ENCODE results near the gene FGF12.
"Not testable (repeated sequence)": the region's sequence is repeated elsewhere in the genome, so short reads cannot be mapped to it uniquely, and the experiment has no call there.

FGF12 gene

DNA sequence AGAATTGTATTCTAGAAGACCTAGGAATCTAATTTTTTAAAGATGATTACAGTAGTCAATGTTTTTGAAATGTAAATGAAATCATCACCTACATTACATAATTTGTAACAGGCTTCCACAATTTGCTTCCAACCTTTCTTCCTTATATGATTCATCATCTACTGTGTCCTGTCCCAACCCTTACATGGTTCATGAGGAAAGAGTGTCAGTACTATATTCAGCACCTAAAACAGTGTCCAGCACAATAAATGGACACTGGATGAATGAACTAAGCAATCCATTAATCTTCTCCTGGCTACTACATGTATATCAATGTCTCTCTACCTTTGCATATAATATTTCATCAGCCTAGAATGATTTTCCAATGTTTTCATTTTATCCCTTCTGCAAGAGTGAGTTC is 12.2 kb downstream of the FGF12 start:
- TF ChIP-seq, protein P1, sequence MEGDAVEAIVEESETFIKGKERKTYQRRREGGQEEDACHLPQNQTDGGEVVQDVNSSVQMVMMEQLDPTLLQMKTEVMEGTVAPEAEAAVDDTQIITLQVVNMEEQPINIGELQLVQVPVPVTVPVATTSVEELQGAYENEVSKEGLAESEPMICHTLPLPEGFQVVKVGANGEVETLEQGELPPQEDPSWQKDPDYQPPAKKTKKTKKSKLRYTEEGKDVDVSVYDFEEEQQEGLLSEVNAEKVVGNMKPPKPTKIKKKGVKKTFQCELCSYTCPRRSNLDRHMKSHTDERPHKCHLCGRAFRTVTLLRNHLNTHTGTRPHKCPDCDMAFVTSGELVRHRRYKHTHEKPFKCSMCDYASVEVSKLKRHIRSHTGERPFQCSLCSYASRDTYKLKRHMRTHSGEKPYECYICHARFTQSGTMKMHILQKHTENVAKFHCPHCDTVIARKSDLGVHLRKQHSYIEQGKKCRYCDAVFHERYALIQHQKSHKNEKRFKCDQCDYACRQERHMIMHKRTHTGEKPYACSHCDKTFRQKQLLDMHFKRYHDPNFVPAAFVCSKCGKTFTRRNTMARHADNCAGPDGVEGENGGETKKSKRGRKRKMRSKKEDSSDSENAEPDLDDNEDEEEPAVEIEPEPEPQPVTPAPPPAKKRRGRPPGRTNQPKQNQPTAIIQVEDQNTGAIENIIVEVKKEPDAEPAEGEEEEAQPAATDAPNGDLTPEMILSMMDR (IDR thresholded peaks at IDR 0.05; ENCODE audit: low read depth, low read length), result no peak

DNA sequence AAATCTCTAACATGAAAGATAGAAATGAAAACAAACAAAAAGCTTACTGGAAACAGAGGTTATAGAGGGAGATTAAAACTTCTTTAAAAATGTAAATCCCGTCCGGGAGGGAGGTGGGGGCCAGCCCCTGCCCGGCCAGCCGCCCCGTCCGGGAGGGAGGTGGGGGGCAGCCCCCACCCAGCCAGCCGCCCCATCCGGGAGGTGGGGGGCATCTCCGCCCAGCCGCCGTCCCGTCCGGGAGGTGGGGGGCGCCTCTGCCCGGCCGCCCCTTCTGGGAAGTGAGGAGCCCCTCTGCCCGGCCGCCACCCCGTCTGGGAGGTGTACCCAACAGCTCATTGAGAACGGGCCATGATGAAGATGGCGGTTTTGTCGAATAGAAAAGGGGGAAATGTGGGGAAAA is 16.2 kb downstream of the FGF12 start:
- not testable (repeated sequence) for H3K4me3 ChIP-seq (ENCODE audit: low read depth, low read length)

More for the DNA sequence above, 12.2 kb downstream of the FGF12 start:
- H3K4me3 ChIP-seq (ENCODE audit: low read depth, low read length), result no peak overlapping the region

DNA sequence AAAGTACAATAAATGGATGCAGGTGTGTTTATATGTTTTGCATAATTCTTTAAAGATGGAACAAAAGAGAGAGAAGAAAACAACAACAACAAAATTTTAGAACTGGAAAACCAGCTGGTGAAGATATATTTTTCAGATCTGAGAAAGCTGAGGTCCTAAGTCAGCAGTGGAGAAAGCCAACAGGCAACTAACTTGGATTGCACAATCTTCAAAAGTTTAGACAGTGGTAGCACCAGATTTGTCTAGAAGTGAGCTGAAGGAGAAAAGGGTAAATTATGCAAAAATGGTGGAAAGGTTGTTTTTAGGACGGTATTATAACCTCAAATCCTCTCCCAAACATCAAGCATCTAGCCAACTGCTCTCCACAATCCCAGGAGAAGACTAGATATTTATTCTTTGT is 17.0 kb downstream of the FGF12 start:
- H3K4me3 ChIP-seq (ENCODE audit: low read depth, low read length), result no peak overlapping the region
- TF ChIP-seq, protein P1 (IDR thresholded peaks at IDR 0.05; ENCODE audit: low read depth, low read length), result no peak

DNA sequence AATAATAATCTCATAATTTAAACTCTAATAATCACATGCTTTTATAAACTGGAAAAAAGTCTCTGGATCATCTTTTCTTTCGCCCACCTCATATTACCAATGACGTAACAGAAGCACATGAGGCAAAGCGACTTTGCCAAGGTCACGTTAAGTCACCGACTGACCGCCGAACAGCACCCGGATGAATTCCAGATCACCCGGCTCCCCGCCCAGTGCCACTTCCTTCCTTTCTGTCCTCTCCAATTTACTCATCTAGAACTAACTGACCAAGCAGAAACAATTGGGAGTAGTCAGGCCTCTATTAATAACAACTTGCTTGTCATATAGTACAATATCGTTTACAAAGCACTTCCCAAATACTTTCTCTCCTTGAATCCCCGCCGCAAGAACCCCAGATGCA is 21.1 kb downstream of the FGF12 start:
- H3K4me3 ChIP-seq (ENCODE audit: low read depth, low read length), result no peak overlapping the region
- TF ChIP-seq, protein P1 (IDR thresholded peaks at IDR 0.05; ENCODE audit: low read depth, low read length), result no peak

DNA sequence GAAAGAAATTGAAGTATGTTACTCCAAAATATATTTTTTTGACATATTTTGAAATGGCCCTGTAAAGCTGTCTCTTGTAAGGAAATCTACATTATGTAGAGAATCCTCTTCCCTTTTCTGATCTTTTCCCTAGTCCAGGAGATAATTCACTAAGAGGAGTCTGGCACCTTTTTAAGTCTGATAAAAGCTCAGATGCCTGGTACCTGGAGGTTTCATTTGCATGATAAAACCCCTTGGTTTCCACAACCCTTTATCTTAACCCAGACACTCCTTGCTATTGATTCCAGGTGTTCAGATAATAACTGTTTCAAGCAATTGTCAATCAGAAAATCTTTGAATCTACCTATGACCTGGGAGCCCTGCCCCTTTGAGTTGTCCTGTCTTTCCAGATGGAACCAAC is 26.5 kb downstream of the FGF12 start:
- TF ChIP-seq, protein P1 (IDR thresholded peaks at IDR 0.05; ENCODE audit: low read depth, low read length), result no peak
- no peak overlapping the region for H3K4me3 ChIP-seq (ENCODE audit: low read depth, low read length)

DNA sequence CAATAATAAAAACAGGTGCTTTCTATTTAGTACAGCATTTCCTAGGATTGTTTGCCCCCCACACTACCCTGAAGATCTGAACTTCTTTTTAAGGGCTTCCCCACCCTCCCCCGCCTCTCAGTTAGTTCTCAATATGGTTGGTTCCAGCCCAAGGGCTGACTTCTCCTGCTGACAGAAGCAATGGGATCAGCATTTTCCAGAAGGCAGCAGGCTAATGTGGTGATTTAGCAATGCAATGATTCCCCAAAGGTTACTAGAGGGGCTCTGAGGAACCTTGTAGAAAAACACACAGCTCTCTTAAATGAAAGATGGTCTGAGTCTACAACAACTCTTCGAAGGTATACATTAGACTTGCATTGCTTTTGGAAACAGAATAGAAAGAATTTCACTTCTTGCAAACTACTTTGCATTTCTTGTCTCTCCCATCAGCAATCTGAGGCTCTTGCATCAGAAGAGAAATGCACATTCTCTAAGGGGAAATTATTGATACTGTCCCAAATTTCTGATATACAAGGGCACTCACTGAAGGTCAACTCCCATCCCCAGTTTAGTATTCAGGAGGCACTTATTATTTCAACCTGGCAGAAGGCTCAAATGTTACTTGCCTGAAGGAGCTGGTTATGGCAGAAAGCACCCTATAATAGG is 30.3 kb downstream of the FGF12 start:
- TF ChIP-seq, protein P1 (IDR thresholded peaks at IDR 0.05; ENCODE audit: low read depth, low read length), result no peak
- H3K4me3 ChIP-seq (ENCODE audit: low read depth, low read length), result no peak overlapping the region

DNA sequence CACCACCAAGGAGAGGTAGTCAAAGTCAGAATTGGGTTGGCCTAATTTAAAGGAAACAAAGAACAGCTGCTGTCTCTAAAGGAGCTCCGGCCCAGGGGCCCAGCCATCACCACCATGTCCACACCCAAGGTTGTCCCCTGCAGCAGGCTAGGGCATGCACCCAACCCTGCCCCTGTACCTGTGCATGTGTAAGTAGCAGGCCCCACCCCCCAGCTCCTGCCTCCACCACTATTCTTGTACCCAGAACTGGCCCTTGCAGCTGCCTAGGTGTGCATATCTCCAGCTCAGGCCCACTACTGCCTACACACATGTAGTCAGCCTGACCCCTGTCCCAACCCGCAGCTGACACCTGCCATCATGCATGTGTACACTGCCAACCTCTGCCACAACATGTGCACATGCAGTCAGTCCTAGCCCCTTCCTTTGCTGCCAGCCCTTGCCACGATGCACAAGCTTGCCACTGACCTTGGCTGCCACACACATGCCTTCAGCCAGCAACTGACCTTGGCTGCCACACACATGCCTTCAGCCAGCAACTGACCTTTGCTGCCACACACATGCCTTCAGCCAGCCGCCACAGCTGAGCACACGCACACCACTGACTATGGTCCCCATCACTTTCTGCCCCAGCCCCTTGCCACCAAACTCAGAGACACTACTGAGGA is 39.7 kb downstream of the FGF12 start:
- H3K4me3 ChIP-seq (ENCODE audit: low read depth, low read length), result no peak overlapping the region
- TF ChIP-seq, protein P1 (IDR thresholded peaks at IDR 0.05; ENCODE audit: low read depth, low read length), result no peak

Measured in WI38 (cell line).